Common myeloid progenitor, CD34-positive (primary cell): ENCODE data around the gene PICK1.

Source experiments
- CTCF ChIA-PET: fragments of 350-600 bp; sonication (Branson Sonifier 250); formaldehyde crosslinking; loops from one replicate; lab custom pipeline; 2021; ENCODE audit warnings: antibody characterized with exemption; lab: Charles Lee
- POLR2A ChIA-PET: fragments of 350-600 bp; sonication (Branson Sonifier 250); formaldehyde crosslinking; loops from one replicate; lab custom pipeline; 2021; ENCODE audit warnings: antibody characterized with exemption; lab: Charles Lee
- DNase-seq, 3 donors: peaks; one replicate each; pipeline versions ENCODE4 v3.0.0 to v3.0.0-alpha.2; 2013
- H3K27ac ChIP-seq, 2 experiments: 1 replicate in 1 of 2; 2 replicates in 1 of 2; pipeline ENCODE4 v1.7.0; 2013; ENCODE audit warnings: inconsistent platforms in 2 of 2, low read length in 2 of 2, mild to moderate bottlenecking in 2 of 2, low read depth in 1 of 2, moderate library complexity in 1 of 2; ENCODE audit not compliant: severe bottlenecking in 2 of 2, insufficient read depth in 1 of 2, poor library complexity in 1 of 2
- H3K27me3 ChIP-seq, 5 experiments: replicated peaks in 2 of 5; 1 replicate in 3 of 5; 2 replicates in 2 of 5; pipeline versions ENCODE4 v1.6.1 to v1.7.0; 2013; ENCODE audit warnings: low read length in 4 of 5, mild to moderate bottlenecking in 2 of 5, moderate library complexity in 2 of 5, inconsistent platforms in 1 of 5; ENCODE audit not compliant: insufficient read depth in 5 of 5, control insufficient read depth in 4 of 5
- H3K36me3 ChIP-seq, 4 experiments: 1 replicate in 2 of 4; 2 replicates in 2 of 4; pipeline versions ENCODE4 v1.6.1 to v1.7.0; 2013; ENCODE audit warnings: low read length in 3 of 4, control low read depth in 1 of 4, mild to moderate bottlenecking in 1 of 4; ENCODE audit not compliant: control insufficient read depth in 4 of 4, insufficient read depth in 4 of 4
- H3K4me1 ChIP-seq, 4 experiments: 1 replicate in 3 of 4; 2 replicates in 1 of 4; pipeline versions ENCODE4 v1.6.1 to v1.7.1; 2013; ENCODE audit warnings: low read length in 3 of 4, mild to moderate bottlenecking in 3 of 4, control low read depth in 1 of 4, inconsistent platforms in 1 of 4, moderate library complexity in 1 of 4; ENCODE audit not compliant: control insufficient read depth in 4 of 4, insufficient read depth in 4 of 4; ENCODE audit errors: control extremely low read depth in 1 of 4
- H3K4me3 ChIP-seq, 7 experiments: 1 replicate in 4 of 7; 2 replicates in 3 of 7; pipeline versions ENCODE4 v1.5.1 to v1.7.0; 2013; ENCODE audit warnings: mild to moderate bottlenecking in 7 of 7, low read length in 6 of 7, moderate library complexity in 6 of 7, inconsistent platforms in 2 of 7, low read depth in 2 of 7, control low read depth in 1 of 7; ENCODE audit not compliant: insufficient read depth in 4 of 7, control insufficient read depth in 1 of 7; ENCODE audit errors: extremely low read depth in 1 of 7
- H3K9me3 ChIP-seq, 5 experiments: 1 replicate in 4 of 5; 2 replicates in 1 of 5; pipeline versions ENCODE4 v1.6.1 to v1.7.1; 2013; ENCODE audit warnings: low read length in 4 of 5, mild to moderate bottlenecking in 2 of 5, inconsistent platforms in 1 of 5, low read depth in 1 of 5, moderate library complexity in 1 of 5; ENCODE audit not compliant: control insufficient read depth in 4 of 5, insufficient read depth in 2 of 5; ENCODE audit errors: control extremely low read depth in 1 of 5
- WGBS: methylation state at CpG from one replicate; pipeline ENCODE4 v1.1.5; 2013; ENCODE audit not compliant: insufficient coverage; 5-methylcytosine and 5-hydroxymethylcytosine counted together

PICK1 gene

DNA sequence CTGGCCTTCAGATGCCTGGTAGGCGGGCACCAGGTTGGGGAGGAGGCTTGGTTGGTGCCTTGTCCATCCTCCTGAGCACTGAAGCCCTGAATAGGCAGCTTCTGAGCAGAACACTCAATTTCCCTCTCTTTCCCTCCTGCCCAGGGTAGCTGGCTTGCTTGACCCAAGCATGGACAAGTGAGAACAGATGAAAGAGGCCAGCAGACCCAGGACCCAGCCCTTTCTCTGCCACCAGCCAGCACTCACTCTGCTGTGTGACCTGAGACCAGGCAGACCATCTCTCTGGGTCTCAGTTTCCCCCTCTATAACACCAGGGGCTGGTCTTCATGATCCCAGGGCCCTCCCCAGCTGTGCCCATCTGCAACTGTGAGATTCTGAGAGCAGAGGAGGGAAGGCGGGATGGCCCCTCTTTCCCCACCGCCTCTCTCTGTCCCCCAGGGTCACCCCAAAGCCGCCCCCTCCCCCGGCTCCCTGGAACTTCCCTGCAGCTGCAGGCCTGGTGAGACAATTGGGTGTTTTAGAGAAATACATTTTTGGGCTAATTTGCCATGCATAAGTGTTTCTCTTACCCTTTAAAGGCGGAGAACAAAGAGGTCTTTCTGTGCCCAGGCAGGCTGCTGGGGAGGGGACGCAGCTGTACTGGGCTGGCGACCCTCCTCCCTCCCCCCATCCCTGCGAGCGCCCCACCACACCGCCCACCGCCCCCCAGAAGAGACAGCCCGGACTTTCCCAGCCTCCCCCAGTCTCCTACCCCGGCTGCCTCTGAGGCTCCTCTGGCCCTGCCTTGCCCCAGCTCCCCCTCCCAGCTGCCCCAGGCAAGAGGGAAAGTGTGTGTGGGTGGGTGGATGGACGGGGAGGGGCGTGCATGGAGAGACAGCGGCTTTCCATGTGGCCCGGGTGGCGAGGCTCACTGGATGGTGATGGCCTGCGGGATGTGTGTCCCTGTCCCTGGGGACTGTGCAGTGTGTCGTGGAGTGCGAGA, 30.8 kb upstream of the PICK1 start:
- H3K27me3 ChIP-seq = no peaks in the 10 kb centered on the region
- POLR2A ChIA-PET = no interaction called here
- no peaks in the 10 kb centered on the region for H3K36me3 ChIP-seq
- WGBS = 98% methylated on average over 8 of the region's 22 CpGs
- no peak for DNase-seq
- H3K4me3 ChIP-seq = no peak overlapping the region
- H3K4me1 ChIP-seq = no peaks in the 10 kb centered on the region
- CTCF ChIA-PET = no interaction called here
- no peak overlapping the region for H3K27ac ChIP-seq
- no peaks in the 10 kb centered on the region for H3K9me3 ChIP-seq

DNA sequence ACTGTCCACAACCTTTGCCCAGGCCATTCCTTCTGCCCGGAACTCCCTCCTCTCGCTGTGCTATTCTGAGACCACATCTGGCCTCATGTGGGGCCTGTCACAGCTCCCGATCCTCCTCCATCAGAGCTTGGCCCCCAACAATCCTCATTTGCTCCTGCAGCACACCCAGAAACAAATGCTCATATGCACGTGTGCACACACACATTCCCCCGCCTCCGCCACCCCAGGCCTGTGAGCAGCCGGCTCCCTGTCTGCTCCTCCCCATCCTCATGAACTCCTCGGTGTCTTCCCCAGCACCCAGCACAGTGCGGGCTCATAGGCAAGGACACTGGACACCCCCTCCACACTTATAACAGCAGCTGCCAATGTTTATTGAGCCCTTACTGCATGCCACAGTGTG, 29.7 kb upstream of the PICK1 start:
- 98% methylated on average over 9 of the region's 9 CpGs for WGBS
- no peak overlapping the region for H3K27ac ChIP-seq
- ChIA-PET CTCF (no interaction called here), POLR2A (interaction anchor here (0.5 kb wide), 1 partner anchor 216 kb away, joined by 3 read pairs; no protein-coding TSS in a partner anchor)
- H3K27me3 ChIP-seq = no peaks in the 10 kb centered on the region
- H3K9me3 ChIP-seq = no peaks in the 10 kb centered on the region
- H3K4me1 ChIP-seq = peaks cover 0 to under 1% (median 0%) of the 10 kb centered on the region in 4 experiments
- no peak for DNase-seq
- H3K36me3 ChIP-seq = no peaks in the 10 kb centered on the region
- H3K4me3 ChIP-seq = no peak overlapping the region

DNA sequence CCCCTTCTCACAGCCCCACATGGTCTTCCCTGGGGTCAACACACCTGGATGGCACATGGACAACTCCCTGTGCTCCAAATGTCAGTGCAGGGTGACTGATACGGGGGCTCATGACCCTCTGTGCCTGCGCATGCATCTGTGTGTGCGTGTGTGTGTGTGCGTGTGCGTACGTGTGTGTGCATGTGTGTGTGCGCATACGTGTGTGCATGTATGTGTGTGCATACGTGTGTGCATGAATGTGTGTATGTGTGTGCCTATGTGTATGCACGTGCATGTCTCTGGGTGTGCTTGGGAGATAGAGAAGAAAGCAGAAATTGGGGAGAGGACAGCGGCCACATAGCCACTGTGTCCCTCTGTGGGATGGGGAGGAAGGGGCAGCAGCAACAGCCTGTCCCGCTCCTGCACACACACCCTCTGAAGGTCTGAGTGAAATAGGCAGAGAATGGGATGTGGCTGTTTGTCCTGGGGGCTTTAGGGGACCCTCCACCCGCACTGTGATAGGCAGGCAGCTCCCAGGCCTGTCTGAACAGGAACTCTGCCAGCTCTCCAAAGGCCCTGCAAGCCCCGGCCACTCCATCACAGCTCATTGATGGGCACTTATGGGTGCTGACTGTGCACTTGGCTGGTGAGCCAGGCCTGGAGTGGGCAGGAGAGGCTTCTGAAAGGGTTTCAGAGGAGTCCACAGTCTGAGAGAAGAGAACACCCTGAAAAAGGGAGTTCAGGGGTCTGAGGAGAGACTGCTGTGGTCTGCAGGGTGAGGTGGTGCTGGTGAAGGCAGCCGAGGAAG, 28.7 kb upstream of the PICK1 start:
- Histone ChIP-seq H3K36me3 (no peaks in the 10 kb centered on the region), H3K4me1 (peaks cover 0 to 10% (median 0%) of the 10 kb centered on the region in 4 experiments), H3K27ac (no peak overlapping the region), H3K9me3 (no peaks in the 10 kb centered on the region), H3K27me3 (no peaks in the 10 kb centered on the region), H3K4me3 (no peak overlapping the region)
- 96% methylated on average over 13 of the region's 15 CpGs for WGBS
- POLR2A ChIA-PET = no interaction called here
- CTCF ChIA-PET = no interaction called here
- DNase-seq = no peak

DNA sequence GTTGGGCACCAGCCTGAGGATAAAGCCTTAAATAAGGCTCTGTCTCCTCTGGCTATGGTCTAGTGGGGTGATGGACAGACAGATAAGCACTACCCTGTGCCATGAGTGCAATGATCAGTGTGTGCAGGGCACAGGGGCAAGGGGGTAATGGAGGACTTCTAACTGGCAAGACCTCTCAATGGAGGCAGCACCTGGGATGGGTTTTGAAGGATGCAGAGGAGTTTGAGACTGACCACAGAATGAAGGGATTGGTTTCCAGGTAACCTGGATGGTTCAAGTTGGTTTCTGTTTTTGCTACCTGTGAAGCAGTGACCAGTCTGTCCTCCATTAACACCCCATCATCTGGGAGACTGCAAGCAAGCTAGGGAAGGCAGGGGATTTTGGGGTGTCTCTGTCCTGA, 27.8 kb upstream of the PICK1 start:
- no peak for DNase-seq
- H3K36me3 ChIP-seq = no peaks in the 10 kb centered on the region
- H3K9me3 ChIP-seq = no peaks in the 10 kb centered on the region
- no peaks in the 10 kb centered on the region for H3K27me3 ChIP-seq
- H3K4me3 ChIP-seq = no peak overlapping the region
- peaks cover 0 to 19% (median 5%) of the 10 kb centered on the region in 4 experiments for H3K4me1 ChIP-seq
- CTCF ChIA-PET = no interaction called here
- POLR2A ChIA-PET = no interaction called here
- H3K27ac ChIP-seq = no peak overlapping the region

DNA sequence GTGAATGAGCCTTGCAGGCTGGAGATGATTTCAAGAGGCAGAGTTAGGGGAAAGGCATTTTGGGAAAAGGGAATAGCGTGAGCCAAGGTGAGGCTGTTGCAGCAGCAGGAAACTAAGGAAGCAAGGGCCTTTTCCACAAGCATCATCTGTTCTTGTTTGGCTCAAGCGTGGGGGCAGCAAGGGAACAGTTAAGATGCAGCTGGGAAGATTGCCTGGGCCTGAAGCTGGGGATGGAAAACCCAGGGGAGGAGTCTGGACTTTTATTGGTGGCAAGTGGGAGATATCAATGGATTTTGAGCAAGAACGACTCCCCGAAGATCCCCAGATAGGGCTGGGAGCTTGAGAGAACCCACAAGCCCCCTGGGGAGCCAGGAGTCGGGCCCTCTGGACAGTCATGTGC, 27.3 kb upstream of the PICK1 start:
- Histone ChIP-seq H3K36me3 (no peaks in the 10 kb centered on the region), H3K4me3 (no peak overlapping the region), H3K27ac (no peak overlapping the region), H3K4me1 (peaks cover 0 to 22% (median 5%) of the 10 kb centered on the region in 4 experiments), H3K27me3 (no peaks in the 10 kb centered on the region), H3K9me3 (no peaks in the 10 kb centered on the region)
- ChIA-PET POLR2A (no interaction called here), CTCF (interaction anchor here (1.4 kb wide), 1 partner anchor 65 kb away, joined by 3 read pairs; no protein-coding TSS in a partner anchor)
- WGBS = 97% methylated on average over 5 of the region's 5 CpGs
- DNase-seq = no peak

DNA sequence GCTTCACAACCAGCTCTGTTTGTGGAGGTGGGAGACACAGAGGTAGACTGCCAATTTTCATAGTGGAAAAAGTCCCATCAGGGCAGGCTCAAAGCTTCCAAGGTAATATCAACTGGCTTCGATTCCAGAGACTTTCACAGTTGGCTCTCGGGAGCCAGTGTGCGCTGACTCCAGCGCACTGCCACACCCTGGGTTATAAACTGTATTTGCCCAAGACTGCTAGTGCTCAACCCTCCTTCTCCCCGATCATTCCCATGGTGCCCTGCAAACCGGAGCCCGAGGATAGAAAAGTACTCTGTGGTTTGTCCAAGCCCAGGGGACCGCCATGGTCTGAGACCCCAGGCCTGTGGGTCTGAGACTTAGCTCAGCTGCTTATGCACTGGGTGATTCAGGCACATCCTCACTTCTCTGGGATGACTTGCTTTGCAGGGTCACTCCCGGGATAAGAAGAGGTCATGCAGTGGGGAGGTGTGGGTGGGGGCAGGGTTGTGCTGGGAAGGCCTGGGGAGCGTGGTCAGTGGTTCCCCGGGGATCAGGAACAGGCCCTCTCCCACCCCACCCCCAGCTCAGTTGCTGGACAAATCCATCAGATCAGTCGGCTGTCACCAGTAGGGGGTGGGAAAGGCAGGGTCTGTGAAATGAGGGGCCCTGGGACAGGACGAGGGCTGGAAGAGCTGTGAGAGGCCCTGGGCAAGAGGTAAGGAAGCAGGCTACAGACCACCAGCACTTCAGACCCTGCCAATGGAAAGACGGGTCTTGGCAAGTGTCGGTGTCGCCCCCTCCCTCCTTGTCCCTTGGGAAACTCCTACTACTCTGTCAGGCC, 26.7 kb upstream of the PICK1 start:
- H3K27ac ChIP-seq = no peak overlapping the region
- H3K4me1 ChIP-seq = peaks cover 0 to 22% (median 5%) of the 10 kb centered on the region in 4 experiments
- 99% methylated on average over 9 of the region's 16 CpGs for WGBS
- no peak for DNase-seq
- H3K9me3 ChIP-seq = no peaks in the 10 kb centered on the region
- POLR2A ChIA-PET = no interaction called here
- H3K27me3 ChIP-seq = no peaks in the 10 kb centered on the region
- H3K36me3 ChIP-seq = no peaks in the 10 kb centered on the region
- H3K4me3 ChIP-seq = no peak overlapping the region
- CTCF ChIA-PET = interaction anchor here (1.4 kb wide), 1 partner anchor 66 kb away, joined by 3 read pairs; no protein-coding TSS in a partner anchor
